Caki2 (cell line): ENCODE data around the gene FAM167B. TPM values are rescaled to one million over a fixed set of nuclear protein-coding genes. Genes with fewer than 3 reads are reported as not detected.
A peak's percentile ranks its signal among the peaks of the same experiment; 100 is the strongest.
"Not testable (repeated sequence)": the region's sequence is repeated elsewhere in the genome, so short reads cannot be mapped to it uniquely, and the experiment has no call there.

ENCODE experiments used
- DNase-seq: peaks from one replicate; pipeline ENCODE4 v3.0.0-alpha.2; 2015; ENCODE audit warnings: low read depth
- in situ Hi-C: cut with HindIII; loops from 2 replicates; pipeline ENCODE4 v1.10.0; 2016; ENCODE audit warnings: low sequenced_read_pairs, low pct_unique_long_range_greater_than_20kb, mixed read lengths
- total RNA-seq: library from RNA; depleted of rRNA; stranded (reverse); fragments of >200 nt; shearing (Covaris generic); gene quantifications from 2 replicates; pipeline ENCODE4 v1.2.3, GENCODE V29; 2014; ENCODE audit warnings: low replicate concordance

The FAM167B gene
- total RNA-seq, 1 experiment from 2014 or later, result not detected

DNA sequence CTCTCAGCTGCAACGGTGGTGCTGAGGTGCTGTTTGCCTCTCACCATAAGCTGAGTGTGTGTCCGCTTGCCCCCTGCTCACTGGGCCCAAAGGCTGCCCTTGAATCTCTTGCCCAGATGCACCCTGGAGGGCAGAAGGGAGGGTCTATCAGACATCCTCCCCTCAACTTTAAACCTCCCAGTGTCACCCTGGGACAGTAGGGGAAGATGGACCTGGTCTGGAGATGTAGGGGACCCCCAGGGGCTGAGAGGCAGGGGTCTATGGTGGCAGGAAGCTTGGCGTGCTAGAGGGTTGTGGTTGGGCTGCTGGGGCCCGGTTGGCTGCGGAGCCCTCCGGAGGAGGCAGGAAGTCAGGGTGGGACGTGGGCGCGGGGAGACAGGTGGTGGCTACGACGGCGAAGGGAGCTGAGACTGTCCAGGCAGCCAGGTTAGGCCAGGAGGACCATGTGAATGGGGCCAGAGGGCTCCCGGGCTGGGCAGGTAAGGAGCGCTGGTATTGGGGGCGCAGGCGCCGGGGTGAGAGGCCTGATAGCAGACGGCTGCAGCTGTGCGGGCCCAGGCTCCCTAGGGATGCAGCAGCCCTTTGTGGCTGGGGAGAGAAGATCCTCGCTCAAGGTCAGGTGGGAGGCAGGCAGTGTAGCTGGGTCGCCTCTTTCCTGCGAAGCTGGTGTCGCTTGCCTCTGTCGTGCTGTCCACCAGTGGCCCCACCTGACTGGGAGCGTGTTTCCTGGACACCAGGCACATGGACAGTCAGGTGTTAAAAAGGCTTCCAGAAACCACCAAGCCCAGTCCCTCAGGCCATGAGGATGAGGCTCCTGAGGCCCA lies 4.1 kb downstream of the FAM167B start, which contains the start of gene LCK:
TSS of gene LCK (plus strand) at position 373 of the 824 bp plus-strand sequence. CDS start 23,065 bp downstream, outside the sequence.
- in situ Hi-C loops, result no loop called here
- DNase-seq, result no peak

DNA sequence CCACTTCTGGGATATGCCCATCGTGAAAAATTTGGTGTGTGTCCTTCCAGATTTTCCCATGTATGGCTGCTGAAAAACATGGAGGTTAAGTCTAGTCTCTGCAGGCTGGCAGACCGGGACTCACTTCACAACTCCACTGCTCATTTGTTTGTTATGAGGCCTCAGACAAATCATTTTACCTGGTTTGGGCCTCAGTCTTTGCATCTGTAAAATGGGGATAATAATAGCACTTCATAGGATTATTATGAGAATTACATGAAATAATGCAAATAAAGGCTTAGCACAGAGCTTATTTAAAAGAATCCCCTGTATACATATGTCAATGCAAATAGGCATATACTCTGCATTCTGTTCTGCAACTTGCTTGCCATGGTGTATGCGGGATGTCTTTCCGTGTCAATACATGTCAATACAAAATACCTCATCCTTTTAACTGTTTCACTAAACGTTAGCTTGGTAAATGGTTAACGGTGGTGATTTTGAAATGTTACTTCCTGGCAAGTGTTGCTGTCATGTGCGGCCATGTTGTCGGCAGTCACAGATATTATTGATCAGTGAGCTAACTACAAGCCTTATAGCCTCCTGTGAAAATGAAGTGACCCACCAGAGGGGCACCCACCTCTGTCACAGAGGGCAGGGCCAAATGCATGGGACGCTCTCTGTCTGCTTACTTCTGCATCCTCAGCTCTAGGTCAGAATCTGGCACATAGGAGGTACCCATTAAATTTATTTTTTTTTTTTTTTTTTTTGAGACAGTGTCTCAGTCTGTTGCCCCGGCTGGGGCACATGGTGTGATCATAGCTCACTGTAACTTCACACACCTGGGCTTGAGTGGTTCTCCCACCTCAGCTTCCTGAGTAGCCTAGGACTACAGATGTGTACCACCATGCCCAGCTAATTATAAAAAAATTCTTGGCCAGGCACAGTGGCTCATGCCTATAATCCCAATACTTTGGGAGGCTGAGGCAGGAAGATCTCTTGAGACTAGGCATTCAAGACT lies 8.3 kb downstream of the FAM167B start:
- in situ Hi-C loops, result no loop called here
- DNase-seq, result no peak

DNA sequence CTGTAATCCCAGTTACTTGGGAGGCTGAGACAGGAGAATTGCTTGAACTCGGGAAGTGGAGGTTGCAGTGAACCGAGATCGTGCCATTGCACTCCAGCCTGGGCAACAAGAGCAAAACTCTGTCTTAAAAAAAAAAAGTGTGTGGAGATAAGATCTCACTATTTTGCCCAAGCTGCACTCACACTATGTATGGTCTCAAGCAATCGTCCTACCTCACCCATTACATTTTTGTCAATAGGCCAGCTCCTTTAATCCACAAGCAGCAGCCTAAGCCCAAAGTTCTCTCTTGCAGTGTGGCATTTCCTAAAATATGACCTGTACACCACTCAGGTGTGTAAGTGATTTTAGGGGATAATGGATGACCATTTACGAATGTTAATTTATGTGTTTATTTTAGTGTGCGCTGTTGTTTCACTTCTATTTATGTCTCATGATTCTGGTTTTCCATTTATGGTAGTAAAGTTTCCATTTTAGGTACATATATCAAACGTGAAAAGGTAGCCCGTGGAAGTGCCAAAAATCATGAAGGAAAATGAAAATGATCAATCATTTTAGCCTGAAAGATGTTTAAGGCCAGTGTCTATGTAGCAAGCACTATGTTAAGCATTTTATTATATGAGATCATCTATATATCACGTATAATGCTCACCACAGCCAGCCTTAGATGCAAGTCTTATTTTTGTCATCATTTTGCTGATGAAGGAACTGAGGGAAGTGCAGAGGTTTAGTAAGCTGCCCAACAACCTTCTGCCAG lies 9.6 kb downstream of the FAM167B start:
- DNase-seq, result no peak
- in situ Hi-C loops, result no loop called here

DNA sequence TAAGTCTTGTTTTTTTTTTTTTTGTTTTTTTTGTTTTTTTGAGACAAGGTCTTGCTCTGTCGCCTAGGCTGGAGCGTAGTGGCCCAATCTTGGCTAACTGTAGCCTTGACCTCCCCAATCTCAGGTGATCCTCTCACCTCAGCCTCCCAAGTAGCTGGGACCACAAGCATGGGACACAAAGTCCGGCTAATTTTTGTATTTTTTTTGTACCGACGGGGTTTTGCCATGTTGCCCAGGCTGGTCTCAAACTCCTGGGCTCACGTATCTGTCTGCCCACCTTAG lies 10.1 kb downstream of the FAM167B start:
- no peak for DNase-seq
- in situ Hi-C loops, result no loop called here

DNA sequence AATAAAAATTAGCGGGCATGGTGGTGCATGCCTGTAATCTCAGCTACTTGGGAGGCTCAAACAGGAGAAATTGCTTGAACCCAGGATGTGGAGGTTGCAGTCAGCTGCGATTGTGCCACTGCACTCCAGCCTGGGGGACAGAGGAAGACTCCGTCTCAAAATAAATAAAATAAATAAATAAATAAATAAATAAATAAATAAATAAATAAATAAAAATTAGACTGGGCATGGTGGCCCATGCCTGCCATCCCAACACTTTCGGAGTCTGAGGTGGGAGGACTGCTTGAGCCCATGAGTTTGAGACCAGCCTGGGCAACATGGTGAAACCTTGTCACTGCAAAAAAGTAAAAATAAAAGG lies 16.2 kb downstream of the FAM167B start:
- DNase-seq, in situ Hi-C loops: not testable (repeated sequence)

DNA sequence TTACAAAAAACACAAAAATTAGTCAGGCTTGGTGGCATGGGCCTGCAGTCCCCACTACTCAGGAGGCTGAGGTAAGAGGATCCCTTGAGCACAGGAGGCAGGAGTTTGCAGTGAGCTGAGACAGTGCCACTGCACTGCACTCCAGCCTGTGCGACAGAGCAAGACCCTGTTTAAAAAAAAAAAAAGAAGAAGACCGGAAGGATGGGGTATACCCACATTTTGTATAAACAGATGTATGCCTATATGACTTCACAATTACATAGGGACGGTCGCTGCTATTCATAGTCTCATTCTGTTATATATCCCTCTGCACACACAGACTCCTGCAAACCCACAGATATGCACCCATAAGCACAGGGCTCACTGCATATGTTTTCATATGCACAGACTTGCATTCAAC lies 16.7 kb downstream of the FAM167B start:
- no peak for DNase-seq
- in situ Hi-C loops, result no loop called here

DNA sequence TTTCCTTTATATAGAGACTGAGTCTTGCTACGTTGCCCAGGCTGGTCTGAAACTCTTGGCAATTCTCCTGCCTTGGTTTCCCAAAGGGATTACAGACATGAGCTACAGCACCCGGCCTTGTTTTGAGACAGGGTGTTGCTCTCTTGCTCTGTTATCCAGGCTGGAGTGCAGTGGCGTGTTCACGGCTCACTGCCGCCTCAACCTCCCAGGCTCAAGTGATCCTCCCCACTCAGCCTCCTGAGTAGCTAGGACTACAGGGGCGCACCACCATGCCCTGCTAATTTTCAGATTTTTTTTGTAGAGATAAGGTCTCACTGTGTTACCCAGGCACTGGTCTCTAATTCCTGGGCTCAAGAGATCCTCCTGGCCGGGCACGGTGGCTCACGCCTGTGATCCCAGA lies 18.8 kb downstream of the FAM167B start:
- in situ Hi-C loops, result no loop called here
- DNase-seq, result no peak

DNA sequence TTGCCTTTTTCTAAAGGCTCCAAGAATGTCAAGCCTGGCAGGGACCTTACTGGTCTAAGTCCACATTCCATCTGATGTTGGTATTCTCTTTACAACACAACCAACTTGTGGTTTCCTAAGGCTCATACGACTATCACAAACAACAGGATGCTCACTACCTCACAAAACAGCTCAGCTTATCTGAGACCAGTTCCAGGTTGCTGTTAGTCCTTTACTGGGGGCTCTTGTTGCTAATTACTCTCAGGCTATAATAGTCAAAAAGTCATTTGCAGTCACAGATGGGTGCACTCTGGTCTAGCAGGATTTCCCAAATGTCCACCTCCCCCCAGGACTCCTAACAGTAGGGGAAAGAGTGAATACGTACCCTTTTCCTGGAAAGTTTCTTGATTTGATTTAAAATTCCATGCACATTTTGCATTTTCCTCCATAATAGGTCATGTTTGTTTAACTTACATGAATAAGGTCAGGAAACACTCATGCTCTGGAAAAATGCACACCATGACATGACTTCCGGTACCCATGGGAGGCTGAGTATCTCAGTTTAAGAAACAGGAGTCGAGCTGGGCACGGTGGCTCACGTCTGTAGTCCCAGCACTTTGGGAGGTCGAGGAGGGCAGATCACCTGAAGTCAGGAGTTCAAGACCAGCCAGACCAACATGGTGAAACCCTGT lies 20.0 kb downstream of the FAM167B start:
- in situ Hi-C loops, result no loop called here
- DNase-seq, result no peak

DNA sequence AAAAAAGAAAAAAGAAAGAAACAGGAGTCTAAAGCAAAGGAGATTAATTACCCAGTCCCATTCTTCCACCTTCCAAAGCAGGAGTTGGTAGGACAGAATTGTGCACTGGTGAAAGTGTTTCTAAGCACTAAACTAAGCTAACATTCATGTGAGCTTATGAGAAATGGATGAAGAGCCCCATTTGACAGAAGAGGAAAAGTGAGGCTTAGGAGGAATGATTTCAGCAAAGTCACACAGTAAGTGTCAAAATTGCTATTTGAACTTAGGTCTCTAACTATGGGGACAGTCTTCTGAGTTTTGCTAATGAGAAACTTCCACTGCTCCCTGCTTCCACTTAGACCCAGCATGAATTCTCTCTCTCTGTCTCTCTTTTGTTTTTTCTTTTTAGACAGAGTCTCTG lies 22.7 kb downstream of the FAM167B start:
- no peak for DNase-seq
- in situ Hi-C loops, result no loop called here

DNA sequence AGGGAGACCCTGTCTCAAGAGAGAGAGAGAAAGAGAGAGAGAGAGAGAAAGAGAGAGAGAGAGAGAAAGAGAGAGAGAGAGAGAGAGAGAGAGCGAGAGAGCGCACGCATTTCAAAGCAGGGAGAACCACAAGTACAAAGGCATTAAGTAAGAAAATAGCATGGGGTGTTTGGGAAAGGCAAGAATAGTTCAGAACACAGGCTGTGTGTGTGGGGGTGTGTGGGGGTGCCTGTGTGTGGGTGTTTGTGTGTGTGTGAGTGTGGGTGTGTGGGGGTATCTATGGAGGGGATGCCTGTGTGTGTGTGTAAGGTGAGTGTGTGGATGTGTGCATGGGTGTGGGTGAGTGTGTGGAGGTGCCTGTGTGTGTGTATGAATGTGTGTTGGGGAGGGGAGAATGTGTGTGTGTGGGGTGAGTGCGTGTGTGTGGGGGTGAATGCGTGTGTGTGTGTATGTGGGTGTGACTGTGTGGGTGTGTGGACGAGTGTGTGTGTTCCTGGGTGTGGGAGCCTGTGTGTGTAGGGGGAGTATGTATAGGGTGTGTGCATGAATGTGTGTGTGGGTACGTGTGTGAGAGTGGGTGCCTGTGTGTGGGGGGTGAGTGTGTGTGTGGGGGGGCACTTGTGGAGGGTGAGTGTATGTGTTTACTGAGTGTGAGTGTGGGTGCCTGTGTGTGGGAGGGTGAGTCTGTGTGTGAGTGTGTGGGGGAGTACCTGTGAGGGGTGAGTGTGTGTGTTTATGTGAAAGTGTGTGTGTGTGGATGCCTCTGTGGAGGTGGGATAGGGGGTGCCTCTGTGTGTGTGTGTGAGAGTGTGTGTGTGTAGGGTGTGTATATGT lies 25.8 kb downstream of the FAM167B start:
- in situ Hi-C loops, result no loop called here
- no peak for DNase-seq

DNA sequence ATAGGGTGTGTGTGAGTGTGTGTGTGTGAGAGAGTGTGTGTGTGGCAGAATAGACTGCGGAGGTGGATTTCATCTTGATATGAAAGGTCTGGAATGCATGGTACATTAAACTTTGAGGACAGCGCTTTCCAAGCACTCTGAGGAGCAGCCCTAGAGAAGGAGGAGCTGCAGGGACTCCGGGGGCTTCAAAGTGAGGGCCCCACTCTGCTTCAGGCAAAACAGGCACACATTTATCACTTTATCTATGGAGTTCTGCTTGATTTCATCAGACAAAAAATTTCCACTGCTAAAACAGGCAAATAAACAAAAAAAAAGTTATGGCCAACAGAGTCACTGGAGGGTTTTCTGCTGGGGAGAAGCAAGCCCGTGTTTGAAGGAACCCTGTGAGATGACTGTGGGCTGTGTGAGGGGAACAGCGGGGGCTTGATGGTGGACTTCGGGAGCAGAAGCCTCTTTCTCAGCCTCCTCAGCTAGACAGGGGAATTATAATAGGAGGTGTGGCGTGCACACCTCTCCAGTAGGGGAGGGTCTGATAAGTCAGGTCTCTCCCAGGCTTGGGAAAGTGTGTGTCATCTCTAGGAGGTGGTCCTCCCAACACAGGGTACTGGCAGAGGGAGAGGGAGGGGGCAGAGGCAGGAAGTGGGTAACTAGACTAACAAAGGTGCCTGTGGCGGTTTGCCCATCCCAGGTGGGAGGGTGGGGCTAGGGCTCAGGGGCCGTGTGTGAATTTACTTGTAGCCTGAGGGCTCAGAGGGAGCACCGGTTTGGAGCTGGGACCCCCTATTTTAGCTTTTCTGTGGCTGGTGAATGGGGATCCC lies 26.6 kb downstream of the FAM167B start:
- peak; percentile 28 for DNase-seq
- in situ Hi-C loops, result no loop called here

DNA sequence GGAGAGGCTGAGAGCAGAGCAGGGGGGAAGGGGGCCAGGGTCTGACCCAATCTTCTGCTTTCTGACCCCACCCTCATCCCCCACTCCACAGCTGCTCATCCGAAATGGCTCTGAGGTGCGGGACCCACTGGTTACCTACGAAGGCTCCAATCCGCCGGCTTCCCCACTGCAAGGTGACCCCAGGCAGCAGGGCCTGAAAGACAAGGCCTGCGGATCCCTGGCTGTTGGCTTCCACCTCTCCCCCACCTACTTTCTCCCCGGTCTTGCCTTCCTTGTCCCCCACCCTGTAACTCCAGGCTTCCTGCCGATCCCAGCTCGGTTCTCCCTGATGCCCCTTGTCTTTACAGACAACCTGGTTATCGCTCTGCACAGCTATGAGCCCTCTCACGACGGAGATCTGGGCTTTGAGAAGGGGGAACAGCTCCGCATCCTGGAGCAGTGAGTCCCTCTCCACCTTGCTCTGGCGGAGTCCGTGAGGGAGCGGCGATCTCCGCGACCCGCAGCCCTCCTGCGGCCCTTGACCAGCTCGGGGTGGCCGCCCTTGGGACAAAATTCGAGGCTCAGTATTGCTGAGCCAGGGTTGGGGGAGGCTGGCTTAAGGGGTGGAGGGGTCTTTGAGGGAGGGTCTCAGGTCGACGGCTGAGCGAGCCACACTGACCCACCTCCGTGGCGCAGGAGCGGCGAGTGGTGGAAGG lies 27.8 kb downstream of the FAM167B start:
- no peak for DNase-seq
- in situ Hi-C loops, result no loop called here

DNA sequence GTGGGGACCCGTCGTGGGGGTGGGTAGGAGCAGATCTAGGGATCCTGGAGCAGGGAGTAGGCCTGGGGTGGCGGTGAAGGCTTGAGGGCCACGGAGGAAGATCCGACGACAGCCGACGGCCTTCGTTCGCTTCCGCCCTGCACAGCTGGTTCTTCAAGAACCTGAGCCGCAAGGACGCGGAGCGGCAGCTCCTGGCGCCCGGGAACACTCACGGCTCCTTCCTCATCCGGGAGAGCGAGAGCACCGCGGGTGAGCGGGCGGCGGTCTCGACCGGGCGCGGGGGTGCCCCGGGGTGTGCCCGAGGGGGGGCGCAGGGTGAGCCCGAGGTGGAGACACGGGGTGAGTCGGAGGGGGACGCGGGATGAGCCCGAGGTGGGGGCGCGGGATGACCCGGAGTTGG lies 28.4 kb downstream of the FAM167B start:
- in situ Hi-C loops, result no loop called here
- no peak for DNase-seq

DNA sequence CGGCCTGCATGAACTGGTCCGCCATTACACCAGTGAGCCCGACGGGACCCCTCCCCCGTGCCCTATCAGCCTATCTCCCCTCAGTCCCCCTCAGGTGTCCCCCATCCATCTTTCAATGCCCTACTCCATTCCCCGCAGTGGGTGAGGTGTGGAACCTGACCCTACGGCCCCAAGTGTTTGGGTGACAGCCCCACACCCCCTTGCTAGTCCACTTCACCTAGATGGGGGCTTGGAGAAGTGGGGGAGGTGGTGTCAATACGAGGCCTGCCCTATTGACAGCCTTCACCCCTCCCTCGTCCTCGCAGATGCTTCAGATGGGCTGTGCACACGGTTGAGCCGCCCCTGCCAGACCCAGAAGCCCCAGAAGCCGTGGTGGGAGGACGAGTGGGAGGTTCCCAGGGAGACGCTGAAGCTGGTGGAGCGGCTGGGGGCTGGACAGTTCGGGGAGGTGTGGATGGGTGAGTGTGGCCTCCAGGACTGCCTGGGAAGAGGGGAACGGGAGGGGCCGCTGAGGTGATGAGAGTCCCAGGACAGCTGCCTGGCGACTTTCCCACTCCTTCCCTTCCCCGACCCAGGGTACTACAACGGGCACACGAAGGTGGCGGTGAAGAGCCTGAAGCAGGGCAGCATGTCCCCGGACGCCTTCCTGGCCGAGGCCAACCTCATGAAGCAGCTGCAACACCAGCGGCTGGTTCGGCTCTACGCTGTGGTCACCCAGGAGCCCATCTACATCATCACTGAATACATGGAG lies 29.2 kb downstream of the FAM167B start:
- in situ Hi-C loops, result no loop called here
- no peak for DNase-seq

DNA sequence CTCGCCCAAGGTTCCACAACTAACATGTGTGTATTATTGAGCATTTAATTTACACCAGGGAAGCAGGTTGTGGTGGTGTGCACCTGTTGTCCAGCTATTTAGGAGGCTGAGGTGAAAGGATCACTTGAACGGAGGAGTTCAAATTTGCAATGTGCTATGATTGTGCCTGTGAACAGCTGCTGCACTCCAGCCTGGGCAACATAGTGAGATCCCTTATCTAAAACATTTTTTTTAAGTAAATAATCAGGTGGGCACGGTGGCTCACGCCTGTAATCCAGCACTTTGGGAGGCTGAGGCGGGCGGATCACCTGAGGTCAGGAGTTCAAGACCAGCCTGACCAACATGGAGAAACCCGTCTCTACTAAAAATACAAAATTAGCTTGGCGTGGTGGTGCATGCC lies 37.8 kb downstream of the FAM167B start:
- DNase-seq, in situ Hi-C loops: not testable (repeated sequence)
